Gastroesophageal sphincter (tissue), 4 donors: Measurements from ENCODE around the gene AQP12B. TPM values are rescaled to one million over a fixed set of nuclear protein-coding genes. Genes with fewer than 3 reads are reported as not detected.

Experiments used
- ATAC-seq: fragments of 150-250 bp; one replicate; pipeline ENCODE4 v1.9.1; 2016; ENCODE audit warnings: mild to moderate bottlenecking, moderate library complexity
- H3K27ac ChIP-seq, 4 donors: fragments of 200-600 bp; sonication (generic) in 3 of 4; 1 replicate in 3 of 4; 2 replicates in 1 of 4; pipeline ENCODE4 v1.5.1; 2016 to 2019
- H3K27me3 ChIP-seq: fragments of 200-600 bp; sonication (generic); one replicate; pipeline ENCODE4 v1.5.1; 2019
- H3K36me3 ChIP-seq, 2 donors: fragments of 200-600 bp; sonication (generic); one replicate each; pipeline ENCODE4 v1.5.1; 2019; ENCODE audit warnings: control low read depth in 1 of 2
- H3K4me1 ChIP-seq, 3 donors: fragments of 200-600 bp; sonication (generic); 1 replicate in 2 of 3; 2 replicates in 1 of 3; pipeline ENCODE4 v1.5.1; 2016 to 2019; ENCODE audit warnings: control low read depth in 2 of 3
- H3K4me3 ChIP-seq, 2 donors: fragments of 200-600 bp; sonication (generic); one replicate each; pipeline ENCODE4 v1.5.1; 2019; ENCODE audit warnings: mild to moderate bottlenecking in 1 of 2, moderate library complexity in 1 of 2
- H3K9me3 ChIP-seq, 3 donors: fragments of 200-600 bp; sonication (generic); one replicate each; pipeline ENCODE4 v1.5.1; 2017 to 2019; ENCODE audit warnings: control low read depth in 2 of 3
- EP300 ChIP-seq: sonication (generic); formaldehyde crosslinking; IDR thresholded peaks from one replicate; pipeline ENCODE4 v1.6.1; 2017; ENCODE audit warnings: antibody characterized with exemption, mild to moderate bottlenecking
- POLR2A ChIP-seq, 2 donors: fragments of 450-650 bp; IDR thresholded peaks; one replicate each; pipeline ENCODE4 v1.6.1; 2017; ENCODE audit warnings: antibody characterized with exemption in 2 of 2, mild to moderate bottlenecking in 2 of 2, moderate library complexity in 1 of 2
- POLR2AphosphoS5 ChIP-seq: sonication (generic); formaldehyde crosslinking; IDR thresholded peaks from one replicate; pipeline ENCODE4 v1.6.1; 2017; ENCODE audit warnings: antibody characterized with exemption
- WGBS, 2 donors: methylation state at CpG; one replicate each; pipeline ENCODE4 v1.1.5; 2018; ENCODE audit warnings: low coverage in 1 of 2; 5-methylcytosine and 5-hydroxymethylcytosine counted together
- total RNA-seq, 4 donors: library from RNA; depleted of rRNA; stranded (reverse); fragments of >200 nt; gene quantifications; one replicate each; pipeline ENCODE4 v1.1.0, GENCODE V29; 2016
- TF ChIP-seq, protein P1 (sequence below), 4 experiments: fragments of 200-600 bp in 2 of 4; fragments of 450-650 bp in 2 of 4; sonication (generic) in 1 of 4; IDR thresholded peaks; one replicate each; pipeline ENCODE4 v1.5.1; 2017 to 2019; ENCODE audit warnings: antibody characterized with exemption in 4 of 4, mild to moderate bottlenecking in 2 of 4, moderate library complexity in 2 of 4

Gene AQP12B
- total RNA-seq, 4 donors from 2014 or later = not detected

DNA sequence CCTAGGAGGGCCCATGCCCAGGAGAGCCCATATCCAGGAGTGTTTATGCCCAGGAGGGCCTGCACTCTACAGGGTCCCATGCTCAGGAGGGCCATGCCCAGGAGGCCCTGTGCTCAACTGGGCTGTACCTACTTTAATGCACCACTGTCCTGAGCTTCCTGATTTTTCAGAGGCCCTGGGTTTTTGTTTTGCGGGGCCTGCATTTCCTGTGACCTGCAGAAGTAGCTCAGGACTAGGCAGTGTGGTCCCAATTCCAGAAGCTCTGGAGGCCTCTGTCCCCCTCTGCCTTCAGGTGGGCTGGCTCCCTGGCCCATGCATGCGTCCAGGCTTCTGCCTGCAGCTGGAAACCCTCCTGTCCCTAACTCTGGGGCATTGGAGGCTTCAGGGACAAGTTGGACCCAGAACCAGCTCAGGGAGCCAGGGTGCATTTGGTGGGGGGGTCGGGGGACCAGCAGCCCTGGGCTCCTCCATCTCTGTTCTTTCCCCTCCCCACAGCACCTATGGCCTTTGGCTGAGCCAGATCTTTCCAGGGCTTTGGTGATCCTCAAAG, 46.6 kb downstream of the AQP12B start:
- Histone ChIP-seq H3K4me3 (no peak overlapping the region), H3K4me1 (peaks cover 0 to 12% (median 0%) of the 10 kb centered on the region in 3 donors), H3K9me3 (peaks cover 0 to 5% (median 0%) of the 10 kb centered on the region in 3 donors), H3K27me3 (peaks cover 51% of the 10 kb centered on the region), H3K36me3 (no peaks in the 10 kb centered on the region), H3K27ac (no peak overlapping the region)
- no peak for ATAC-seq
- TF ChIP-seq EP300 (no peak), POLR2AphosphoS5 (no peak), POLR2A (IDR thresholded peaks at IDR 0.05) (no peak)
- TF ChIP-seq, protein P1, sequence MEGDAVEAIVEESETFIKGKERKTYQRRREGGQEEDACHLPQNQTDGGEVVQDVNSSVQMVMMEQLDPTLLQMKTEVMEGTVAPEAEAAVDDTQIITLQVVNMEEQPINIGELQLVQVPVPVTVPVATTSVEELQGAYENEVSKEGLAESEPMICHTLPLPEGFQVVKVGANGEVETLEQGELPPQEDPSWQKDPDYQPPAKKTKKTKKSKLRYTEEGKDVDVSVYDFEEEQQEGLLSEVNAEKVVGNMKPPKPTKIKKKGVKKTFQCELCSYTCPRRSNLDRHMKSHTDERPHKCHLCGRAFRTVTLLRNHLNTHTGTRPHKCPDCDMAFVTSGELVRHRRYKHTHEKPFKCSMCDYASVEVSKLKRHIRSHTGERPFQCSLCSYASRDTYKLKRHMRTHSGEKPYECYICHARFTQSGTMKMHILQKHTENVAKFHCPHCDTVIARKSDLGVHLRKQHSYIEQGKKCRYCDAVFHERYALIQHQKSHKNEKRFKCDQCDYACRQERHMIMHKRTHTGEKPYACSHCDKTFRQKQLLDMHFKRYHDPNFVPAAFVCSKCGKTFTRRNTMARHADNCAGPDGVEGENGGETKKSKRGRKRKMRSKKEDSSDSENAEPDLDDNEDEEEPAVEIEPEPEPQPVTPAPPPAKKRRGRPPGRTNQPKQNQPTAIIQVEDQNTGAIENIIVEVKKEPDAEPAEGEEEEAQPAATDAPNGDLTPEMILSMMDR (IDR thresholded peaks at IDR 0.05) = no peak
- WGBS, 2 donors = no CpG with 5 or more reads among the region's 3 CpGs

DNA sequence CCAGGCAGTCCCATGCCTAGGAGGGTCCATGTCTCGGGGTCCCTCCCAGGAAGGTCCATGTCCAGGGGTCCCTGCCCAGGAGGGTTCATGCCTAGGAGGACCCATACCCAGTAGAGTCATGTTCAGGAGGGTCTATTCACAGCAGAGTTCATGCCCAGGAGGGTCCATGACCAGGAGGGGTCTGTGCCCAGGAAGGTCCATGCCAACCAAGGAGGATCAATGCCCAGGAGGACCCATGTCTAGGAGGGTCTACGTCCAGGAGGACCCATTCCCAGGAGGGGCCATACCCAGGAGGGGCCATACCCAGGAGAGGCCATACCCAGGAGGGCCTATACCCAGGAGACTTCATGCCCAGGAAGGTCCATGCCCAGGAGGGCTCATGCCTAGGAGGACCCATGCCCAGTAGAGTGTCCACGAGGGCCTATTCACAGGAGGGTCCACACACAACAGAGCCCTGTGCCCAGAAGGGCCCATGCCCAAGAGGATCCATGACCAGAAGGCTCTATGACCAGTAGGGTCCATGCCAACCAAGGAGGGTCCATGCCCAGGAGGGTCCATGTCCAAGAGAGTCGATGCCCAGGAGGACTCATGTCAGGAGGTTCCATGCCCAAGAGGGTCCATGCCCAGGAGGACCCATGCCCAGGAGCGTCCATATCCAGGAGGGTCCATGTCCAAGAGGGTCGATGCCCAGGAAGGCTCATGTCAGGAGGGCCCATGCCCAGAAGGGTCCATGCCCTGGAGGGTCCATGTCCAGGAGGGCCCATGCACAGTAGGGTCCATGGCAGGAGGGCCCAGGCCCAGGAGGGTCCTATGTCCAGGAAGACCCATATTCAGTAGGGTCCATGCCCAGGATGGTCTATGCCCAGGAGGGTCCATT, 47.3 kb downstream of the AQP12B start:
- TF ChIP-seq POLR2AphosphoS5 (no peak), POLR2A (IDR thresholded peaks at IDR 0.05) (no peak), EP300 (no peak)
- TF ChIP-seq, protein P1 (IDR thresholded peaks at IDR 0.05) = no peak
- peaks cover 0 to 12% (median 0%) of the 10 kb centered on the region in 3 donors for H3K4me1 ChIP-seq
- peaks cover 48% of the 10 kb centered on the region for H3K27me3 ChIP-seq
- H3K27ac ChIP-seq = no peak overlapping the region
- H3K9me3 ChIP-seq = peaks cover 0 to 5% (median 0%) of the 10 kb centered on the region in 3 donors
- WGBS, 2 donors = no CpG with 5 or more reads among the region's 6 CpGs
- no peak overlapping the region for H3K4me3 ChIP-seq
- ATAC-seq = no peak
- H3K36me3 ChIP-seq = peaks cover 0 to 2% of the 10 kb centered on the region in 2 donors

DNA sequence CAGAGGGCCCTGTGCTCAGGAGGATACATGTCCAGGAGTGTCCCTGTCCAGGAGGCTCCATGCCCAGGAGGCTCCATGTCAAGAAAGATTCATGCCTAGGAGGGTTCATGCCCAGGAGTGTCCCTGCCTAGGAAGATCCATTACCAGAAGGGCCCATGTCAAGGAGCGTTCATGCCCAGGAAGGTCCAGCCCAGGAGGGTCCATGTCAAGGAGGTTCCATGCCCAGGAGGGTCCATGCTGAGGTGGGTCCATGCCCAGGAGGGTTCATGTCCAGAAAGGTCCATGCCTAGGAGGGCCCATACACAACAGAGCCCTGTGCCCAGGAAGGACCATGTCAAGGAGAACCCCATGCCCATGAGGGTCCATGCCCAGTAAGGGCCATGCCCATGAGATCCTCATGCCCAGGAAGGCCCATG, 50.4 kb downstream of the AQP12B start:
- H3K4me3 ChIP-seq = no peak overlapping the region
- H3K27me3 ChIP-seq = peaks cover 29% of the 10 kb centered on the region
- H3K27ac ChIP-seq = no peak overlapping the region
- WGBS, 2 donors = 83% methylated on average over 1 of the region's 1 CpG; no CpG with 5 or more reads in 1 of the 2 donors
- TF ChIP-seq POLR2A (IDR thresholded peaks at IDR 0.05) = no peak
- TF ChIP-seq, protein P1 (IDR thresholded peaks at IDR 0.05) = no peak
- TF ChIP-seq EP300 = no peak
- TF ChIP-seq POLR2AphosphoS5 = no peak
- H3K36me3 ChIP-seq = peaks cover 0 to 5% of the 10 kb centered on the region in 2 donors
- peaks cover 0 to 5% (median 0%) of the 10 kb centered on the region in 3 donors for H3K9me3 ChIP-seq
- no peak for ATAC-seq
- H3K4me1 ChIP-seq = no peaks in the 10 kb centered on the region

DNA sequence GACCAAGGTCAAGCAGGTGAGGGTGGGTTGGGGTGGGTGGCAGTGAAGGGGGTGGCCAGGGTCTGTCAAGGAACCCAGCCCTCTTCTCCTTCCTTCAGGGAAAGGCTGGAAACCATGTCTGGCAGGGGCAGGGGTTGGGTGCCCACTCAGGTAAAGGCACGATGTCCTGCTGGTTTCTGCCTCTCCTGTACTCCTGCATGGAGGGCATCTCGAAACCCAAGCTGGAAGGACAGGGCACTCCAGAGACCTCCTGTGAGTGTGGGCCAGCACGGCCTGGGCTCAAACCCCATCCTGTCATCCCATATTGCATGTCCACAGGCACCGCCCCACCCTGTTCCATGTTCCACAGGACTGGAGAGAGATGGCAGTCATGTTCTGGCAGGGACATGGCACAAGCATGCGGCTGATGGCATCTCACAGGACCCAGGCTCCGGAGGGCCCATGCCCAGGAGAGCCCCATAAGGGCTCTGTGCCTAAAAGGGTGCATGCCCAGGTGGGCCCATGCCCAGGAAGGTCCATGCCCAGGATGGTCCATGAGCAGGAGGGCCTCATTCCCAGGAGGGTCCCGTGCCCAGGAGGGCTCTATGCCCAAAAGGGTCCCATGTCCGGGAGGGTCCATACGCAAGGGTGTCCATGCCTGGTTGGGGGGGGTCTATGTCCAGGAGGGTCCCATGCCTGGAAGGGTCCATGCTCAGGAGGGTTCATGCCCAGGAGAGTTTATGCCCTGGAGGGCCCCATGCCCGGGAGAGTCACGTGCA, 51.0 kb downstream of the AQP12B start:
- ATAC-seq = no peak
- H3K9me3 ChIP-seq = peaks cover 0 to 5% (median 0%) of the 10 kb centered on the region in 3 donors
- peaks cover 0 to 5% of the 10 kb centered on the region in 2 donors for H3K36me3 ChIP-seq
- H3K27me3 ChIP-seq = peaks cover 23% of the 10 kb centered on the region
- no peaks in the 10 kb centered on the region for H3K4me1 ChIP-seq
- TF ChIP-seq POLR2AphosphoS5 (no peak), EP300 (no peak)
- H3K27ac ChIP-seq = no peak overlapping the region
- WGBS, 2 donors = 80% methylated on average over 3 of the region's 11 CpGs; no CpG with 5 or more reads in 1 of the 2 donors
- no peak overlapping the region for H3K4me3 ChIP-seq
